Measurements from ENCODE around the gene CAPN13. TPM values are rescaled to one million over a fixed set of nuclear protein-coding genes. Genes with fewer than 3 reads are reported as not detected.

CAPN13 gene
- total RNA-seq, 1 donor from 2014 or later = not detected

- Histone ChIP-seq H3K4me1 (ENCODE audit: control insufficient read depth in 3 of 3, insufficient read depth in 3 of 3, low read length in 3 of 3) (no peaks in the 10 kb centered on the region), H3K27me3 (ENCODE audit: control insufficient read depth in 3 of 3, insufficient read depth in 3 of 3, low read length in 3 of 3) (peaks cover 5 to 19% (median 14%) of the 10 kb centered on the region in 3 donors), H3K4me3 (ENCODE audit: low read length in 3 of 3) (no peak overlapping the region), H3K9ac (ENCODE audit: low read depth in 1 of 3, low read length in 3 of 3) (no peak overlapping the region), H3K36me3 (ENCODE audit: control insufficient read depth in 3 of 3, insufficient read depth in 3 of 3, low read length in 3 of 3) (no peaks in the 10 kb centered on the region), H3K27ac (ENCODE audit: low read depth, low read length) (no peak overlapping the region), H3K9me3 (ENCODE audit: control insufficient read depth in 3 of 3, low read length in 3 of 3) (no peaks in the 10 kb centered on the region)
Observed at GRCh38 chr2:30733876-30734520, 73.2 kb downstream of the CAPN13 start.

GRCh38 chr2:30732876-30733275, 74.4 kb downstream of the CAPN13 start:
- Histone ChIP-seq H3K27ac (ENCODE audit: low read depth, low read length) (no peak overlapping the region), H3K27me3 (ENCODE audit: control insufficient read depth in 3 of 3, insufficient read depth in 3 of 3, low read length in 3 of 3) (peaks cover 5 to 17% (median 14%) of the 10 kb centered on the region in 3 donors), H3K9me3 (ENCODE audit: control insufficient read depth in 3 of 3, low read length in 3 of 3) (no peaks in the 10 kb centered on the region), H3K9ac (ENCODE audit: low read depth in 1 of 3, low read length in 3 of 3) (no peak overlapping the region), H3K4me1 (ENCODE audit: control insufficient read depth in 3 of 3, insufficient read depth in 3 of 3, low read length in 3 of 3) (no peaks in the 10 kb centered on the region), H3K4me3 (ENCODE audit: low read length in 3 of 3) (no peak overlapping the region), H3K36me3 (ENCODE audit: control insufficient read depth in 3 of 3, insufficient read depth in 3 of 3, low read length in 3 of 3) (no peaks in the 10 kb centered on the region)

- Histone ChIP-seq H3K4me1 (ENCODE audit: control insufficient read depth in 3 of 3, insufficient read depth in 3 of 3, low read length in 3 of 3) (no peaks in the 10 kb centered on the region), H3K9me3 (ENCODE audit: control insufficient read depth in 3 of 3, low read length in 3 of 3) (no peaks in the 10 kb centered on the region), H3K4me3 (ENCODE audit: low read length in 3 of 3) (no peak overlapping the region), H3K27ac (ENCODE audit: low read depth, low read length) (no peak overlapping the region), H3K9ac (ENCODE audit: low read depth in 1 of 3, low read length in 3 of 3) (no peak overlapping the region), H3K27me3 (ENCODE audit: control insufficient read depth in 3 of 3, insufficient read depth in 3 of 3, low read length in 3 of 3) (peaks cover 5 to 18% (median 14%) of the 10 kb centered on the region in 3 donors), H3K36me3 (ENCODE audit: control insufficient read depth in 3 of 3, insufficient read depth in 3 of 3, low read length in 3 of 3) (no peaks in the 10 kb centered on the region)
Observed at GRCh38 chr2:30732376-30732775, 74.9 kb downstream of the CAPN13 start.

GRCh38 chr2:30731706-30732105, 75.5 kb downstream of the CAPN13 start:
- H3K36me3 ChIP-seq (ENCODE audit: control insufficient read depth in 3 of 3, insufficient read depth in 3 of 3, low read length in 3 of 3) = no peaks in the 10 kb centered on the region
- no peaks in the 10 kb centered on the region for H3K4me1 ChIP-seq (ENCODE audit: control insufficient read depth in 3 of 3, insufficient read depth in 3 of 3, low read length in 3 of 3)
- H3K27me3 ChIP-seq (ENCODE audit: control insufficient read depth in 3 of 3, insufficient read depth in 3 of 3, low read length in 3 of 3) = peaks cover 5 to 18% (median 12%) of the 10 kb centered on the region in 3 donors
- H3K4me3 ChIP-seq (ENCODE audit: low read length in 3 of 3) = no peak overlapping the region
- no peak overlapping the region for H3K27ac ChIP-seq (ENCODE audit: low read depth, low read length)
- H3K9ac ChIP-seq (ENCODE audit: low read depth in 1 of 3, low read length in 3 of 3) = no peak overlapping the region
- no peaks in the 10 kb centered on the region for H3K9me3 ChIP-seq (ENCODE audit: control insufficient read depth in 3 of 3, low read length in 3 of 3)

GRCh38 chr2:30730736-30731647, 76.3 kb downstream of the CAPN13 start:
- Histone ChIP-seq H3K4me1 (ENCODE audit: control insufficient read depth in 3 of 3, insufficient read depth in 3 of 3, low read length in 3 of 3) (no peaks in the 10 kb centered on the region), H3K36me3 (ENCODE audit: control insufficient read depth in 3 of 3, insufficient read depth in 3 of 3, low read length in 3 of 3) (no peaks in the 10 kb centered on the region), H3K9ac (ENCODE audit: low read depth in 1 of 3, low read length in 3 of 3) (no peak overlapping the region), H3K27me3 (ENCODE audit: control insufficient read depth in 3 of 3, insufficient read depth in 3 of 3, low read length in 3 of 3) (peaks cover 5 to 15% (median 12%) of the 10 kb centered on the region in 3 donors), H3K9me3 (ENCODE audit: control insufficient read depth in 3 of 3, low read length in 3 of 3) (no peaks in the 10 kb centered on the region), H3K27ac (ENCODE audit: low read depth, low read length) (no peak overlapping the region), H3K4me3 (ENCODE audit: low read length in 3 of 3) (no peak overlapping the region)

- Histone ChIP-seq H3K9me3 (ENCODE audit: control insufficient read depth in 3 of 3, low read length in 3 of 3) (no peaks in the 10 kb centered on the region), H3K36me3 (ENCODE audit: control insufficient read depth in 3 of 3, insufficient read depth in 3 of 3, low read length in 3 of 3) (no peaks in the 10 kb centered on the region), H3K4me3 (ENCODE audit: low read length in 3 of 3) (no peak overlapping the region), H3K4me1 (ENCODE audit: control insufficient read depth in 3 of 3, insufficient read depth in 3 of 3, low read length in 3 of 3) (no peaks in the 10 kb centered on the region), H3K9ac (ENCODE audit: low read depth in 1 of 3, low read length in 3 of 3) (no peak overlapping the region), H3K27ac (ENCODE audit: low read depth, low read length) (no peak overlapping the region), H3K27me3 (ENCODE audit: control insufficient read depth in 3 of 3, insufficient read depth in 3 of 3, low read length in 3 of 3) (peaks cover 5 to 12% (median 9%) of the 10 kb centered on the region in 3 donors)
Observed at GRCh38 chr2:30729031-30729430, 78.2 kb downstream of the CAPN13 start.

- no peaks in the 10 kb centered on the region for H3K4me1 ChIP-seq (ENCODE audit: control insufficient read depth in 3 of 3, insufficient read depth in 3 of 3, low read length in 3 of 3)
- no peak overlapping the region for H3K4me3 ChIP-seq (ENCODE audit: low read length in 3 of 3)
- H3K9ac ChIP-seq (ENCODE audit: low read depth in 1 of 3, low read length in 3 of 3) = no peak overlapping the region
- H3K36me3 ChIP-seq (ENCODE audit: control insufficient read depth in 3 of 3, insufficient read depth in 3 of 3, low read length in 3 of 3) = no peaks in the 10 kb centered on the region
- no peak overlapping the region for H3K27ac ChIP-seq (ENCODE audit: low read depth, low read length)
- H3K27me3 ChIP-seq (ENCODE audit: control insufficient read depth in 3 of 3, insufficient read depth in 3 of 3, low read length in 3 of 3) = peaks cover 0 to 12% (median 4%) of the 10 kb centered on the region in 3 donors
- no peaks in the 10 kb centered on the region for H3K9me3 ChIP-seq (ENCODE audit: control insufficient read depth in 3 of 3, low read length in 3 of 3)
Observed at GRCh38 chr2:30722936-30723725, 84.1 kb downstream of the CAPN13 start.

- H3K4me3 ChIP-seq (ENCODE audit: low read length in 3 of 3) = no peak overlapping the region
- no peak overlapping the region for H3K9ac ChIP-seq (ENCODE audit: low read depth in 1 of 3, low read length in 3 of 3)
- peaks cover 0 to 9% (median 4%) of the 10 kb centered on the region in 3 donors for H3K27me3 ChIP-seq (ENCODE audit: control insufficient read depth in 3 of 3, insufficient read depth in 3 of 3, low read length in 3 of 3)
- no peak overlapping the region for H3K27ac ChIP-seq (ENCODE audit: low read depth, low read length)
- H3K36me3 ChIP-seq (ENCODE audit: control insufficient read depth in 3 of 3, insufficient read depth in 3 of 3, low read length in 3 of 3) = no peaks in the 10 kb centered on the region
- H3K4me1 ChIP-seq (ENCODE audit: control insufficient read depth in 3 of 3, insufficient read depth in 3 of 3, low read length in 3 of 3) = no peaks in the 10 kb centered on the region
- H3K9me3 ChIP-seq (ENCODE audit: control insufficient read depth in 3 of 3, low read length in 3 of 3) = no peaks in the 10 kb centered on the region
Observed at GRCh38 chr2:30721668-30722647, 85.3 kb downstream of the CAPN13 start.

GRCh38 chr2:30721241-30721640, 86.0 kb downstream of the CAPN13 start:
- Histone ChIP-seq H3K27me3 (ENCODE audit: control insufficient read depth in 3 of 3, insufficient read depth in 3 of 3, low read length in 3 of 3) (peaks cover 0 to 9% (median 4%) of the 10 kb centered on the region in 3 donors), H3K4me1 (ENCODE audit: control insufficient read depth in 3 of 3, insufficient read depth in 3 of 3, low read length in 3 of 3) (no peaks in the 10 kb centered on the region), H3K36me3 (ENCODE audit: control insufficient read depth in 3 of 3, insufficient read depth in 3 of 3, low read length in 3 of 3) (no peaks in the 10 kb centered on the region), H3K9me3 (ENCODE audit: control insufficient read depth in 3 of 3, low read length in 3 of 3) (no peaks in the 10 kb centered on the region), H3K9ac (ENCODE audit: low read depth in 1 of 3, low read length in 3 of 3) (no peak overlapping the region), H3K27ac (ENCODE audit: low read depth, low read length) (no peak overlapping the region), H3K4me3 (ENCODE audit: low read length in 3 of 3) (no peak overlapping the region)

All from skeletal muscle tissue (tissue), 4 donors.